DMS53 (cell line): ENCODE results near the gene RPUSD4.

Experiments used
- DNase-seq: peaks from one replicate; lab custom pipeline; 2025; lab: John Stamatoyannopoulos, UW

Gene RPUSD4

GRCh38 chr11:126212089-126212660 is 725 bp upstream of the RPUSD4 start:
- peak; percentile 39 for DNase-seq

- DNase-seq, result no peak
Measured at GRCh38 chr11:126210871-126211235, 597 bp downstream of the RPUSD4 start.

- no peak for DNase-seq
Measured at GRCh38 chr11:126207896-126208295, 3.6 kb downstream of the RPUSD4 start.

- no peak for DNase-seq
Measured at GRCh38 chr11:126205359-126205758, 6.1 kb downstream of the RPUSD4 start.

- no peak for DNase-seq
Measured at GRCh38 chr11:126202646-126203359, 8.6 kb downstream of the RPUSD4 start.

GRCh38 chr11:126198648-126199047 is 12.8 kb downstream of the RPUSD4 start:
- DNase-seq, result no peak

GRCh38 chr11:126197277-126197939 is 14.0 kb downstream of the RPUSD4 start:
- peak; percentile 52 for DNase-seq

GRCh38 chr11:126195119-126195518 is 16.3 kb downstream of the RPUSD4 start:
- no peak for DNase-seq

- DNase-seq, result peak; percentile 77
Measured at GRCh38 chr11:126194121-126194543, 17.3 kb downstream of the RPUSD4 start.

GRCh38 chr11:126193038-126193478 is 18.4 kb downstream of the RPUSD4 start:
- DNase-seq, result no peak

GRCh38 chr11:126192361-126192760 is 19.1 kb downstream of the RPUSD4 start:
- DNase-seq, result no peak

GRCh38 chr11:126191379-126192073 is 19.9 kb downstream of the RPUSD4 start:
- no peak for DNase-seq

- DNase-seq, result no peak
Measured at GRCh38 chr11:126190792-126191191, 20.7 kb downstream of the RPUSD4 start.

- DNase-seq, result no peak
Measured at GRCh38 chr11:126189109-126189929, 22.1 kb downstream of the RPUSD4 start.

- DNase-seq, result peak; percentile 23
Measured at GRCh38 chr11:126188332-126189108, 22.9 kb downstream of the RPUSD4 start.

- DNase-seq, result peak; percentile 16
Measured at GRCh38 chr11:126186708-126187529, 24.5 kb downstream of the RPUSD4 start.

GRCh38 chr11:126186025-126186698 is 25.3 kb downstream of the RPUSD4 start:
- no peak for DNase-seq

GRCh38 chr11:126185259-126186024 is 26.0 kb downstream of the RPUSD4 start:
- no peak for DNase-seq
